GM19193 (cell line): ENCODE results near the gene SYNPO2.

Experiments
- POLR2A ChIP-seq: IDR thresholded peaks from 4 replicates; pipeline ENCODE4 v1.6.1; 2011; ENCODE audit not compliant: insufficient read depth, insufficient read length; ENCODE audit errors: extremely low read depth

Gene SYNPO2

DNA sequence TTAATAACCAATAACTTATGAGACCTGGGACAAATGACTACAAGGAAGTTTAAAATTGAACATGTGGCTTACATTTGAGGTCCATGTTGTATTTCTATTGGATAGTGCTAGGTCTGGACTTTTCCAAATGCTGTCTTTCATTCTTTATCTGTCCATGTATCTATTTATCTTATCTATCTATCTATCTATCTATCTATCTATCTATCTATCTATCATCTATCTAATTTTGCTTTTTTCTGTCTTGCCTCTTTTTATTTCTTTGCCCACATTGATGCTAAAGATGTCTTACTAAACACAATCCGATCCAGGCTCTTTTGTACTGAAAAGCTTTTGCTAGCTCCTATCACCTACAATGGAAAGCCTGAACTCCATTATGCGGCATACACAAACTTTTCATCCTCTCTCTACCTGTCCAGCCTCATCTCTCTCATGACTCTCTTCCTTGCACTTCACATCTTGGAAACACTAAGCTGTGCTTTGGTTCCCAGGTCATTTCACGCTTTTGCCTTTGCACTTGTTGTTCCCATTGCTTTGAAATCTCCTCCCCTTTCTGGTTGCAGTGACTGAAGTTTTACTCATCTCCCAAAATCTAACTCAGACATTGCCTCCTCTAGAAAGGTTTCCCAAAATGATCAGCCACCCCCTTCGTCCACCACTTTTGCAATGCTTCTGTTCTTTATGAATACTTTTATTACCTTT lies 107.2 kb downstream of the SYNPO2 start:
- no peak for TF ChIP-seq POLR2A

DNA sequence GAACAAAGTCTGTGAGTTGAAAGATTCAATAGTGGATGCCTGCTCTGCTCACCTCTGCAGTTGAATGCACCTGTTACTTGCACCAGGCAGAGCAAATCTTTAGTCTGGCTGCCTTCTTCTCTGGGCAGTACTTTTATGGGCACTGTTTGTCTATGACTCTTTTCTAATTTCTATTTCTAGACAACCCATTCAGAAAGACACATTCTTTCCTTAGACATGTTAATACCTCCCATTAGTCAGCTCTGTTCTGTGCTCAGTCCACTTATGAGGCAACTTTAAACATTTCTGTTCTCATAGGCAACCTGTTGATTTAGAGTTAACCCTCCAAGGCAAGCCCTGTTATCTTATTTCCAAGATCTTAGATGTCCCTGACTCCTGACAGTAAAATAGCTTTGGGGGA lies 108.9 kb downstream of the SYNPO2 start:
- no peak for TF ChIP-seq POLR2A

DNA sequence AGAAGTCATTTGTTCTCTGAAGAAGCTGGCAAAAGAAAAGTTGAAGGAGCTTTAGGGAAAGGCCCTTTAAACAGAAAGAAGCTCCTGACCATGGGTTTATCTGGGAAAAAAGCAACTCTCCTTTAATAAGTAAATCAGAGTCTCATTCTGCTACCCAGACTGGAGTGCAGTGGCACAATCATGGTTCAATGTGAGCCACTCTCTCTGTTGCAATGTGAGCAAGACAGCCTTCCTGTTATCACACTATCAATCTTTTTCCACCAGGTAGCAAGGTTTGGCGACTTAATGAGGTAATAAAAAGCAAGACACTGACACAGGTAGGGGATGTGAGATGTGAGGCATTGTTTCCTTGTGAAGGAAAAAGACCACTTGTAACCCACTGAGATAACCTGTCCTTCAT lies 111.3 kb downstream of the SYNPO2 start:
- no peak for TF ChIP-seq POLR2A

DNA sequence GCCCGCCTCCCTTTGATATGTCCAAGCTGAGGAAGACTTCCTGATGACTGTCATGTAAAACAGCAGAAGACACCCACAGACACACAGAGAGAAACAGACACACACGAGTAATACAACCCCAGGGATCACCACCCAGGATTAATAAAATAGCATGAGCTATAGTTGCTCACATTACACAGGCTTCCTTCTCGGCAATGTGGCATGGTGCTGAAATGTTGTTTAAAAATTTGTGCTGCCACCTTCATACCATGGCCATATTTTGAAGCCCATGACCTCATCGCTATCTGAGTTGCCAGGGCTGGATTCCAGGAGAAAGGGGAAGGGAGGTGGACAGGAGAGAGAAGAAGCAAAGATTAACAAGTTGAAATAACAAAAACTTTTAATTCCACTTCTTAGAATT lies 111.7 kb downstream of the SYNPO2 start:
- no peak for TF ChIP-seq POLR2A

DNA sequence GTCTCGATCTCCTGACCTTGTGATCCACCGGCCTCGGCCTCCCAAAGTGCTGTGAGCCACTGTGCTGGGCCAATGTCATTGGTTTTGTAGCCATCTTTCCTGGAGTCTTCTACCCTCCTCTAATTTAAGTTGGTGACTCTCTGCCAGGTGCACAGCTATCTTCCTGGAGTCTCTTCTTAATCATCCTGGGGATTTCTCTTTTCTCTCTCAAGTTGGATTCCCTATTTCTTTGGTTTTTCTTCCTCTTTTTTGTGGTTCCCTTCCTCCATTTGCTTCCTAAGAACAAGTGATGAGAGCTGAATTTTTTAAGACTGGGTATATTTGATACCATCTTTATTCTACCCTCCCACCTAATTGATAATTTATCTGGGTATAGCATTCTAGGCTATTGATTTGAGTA lies 113.8 kb downstream of the SYNPO2 start:
- TF ChIP-seq POLR2A, result no peak

DNA sequence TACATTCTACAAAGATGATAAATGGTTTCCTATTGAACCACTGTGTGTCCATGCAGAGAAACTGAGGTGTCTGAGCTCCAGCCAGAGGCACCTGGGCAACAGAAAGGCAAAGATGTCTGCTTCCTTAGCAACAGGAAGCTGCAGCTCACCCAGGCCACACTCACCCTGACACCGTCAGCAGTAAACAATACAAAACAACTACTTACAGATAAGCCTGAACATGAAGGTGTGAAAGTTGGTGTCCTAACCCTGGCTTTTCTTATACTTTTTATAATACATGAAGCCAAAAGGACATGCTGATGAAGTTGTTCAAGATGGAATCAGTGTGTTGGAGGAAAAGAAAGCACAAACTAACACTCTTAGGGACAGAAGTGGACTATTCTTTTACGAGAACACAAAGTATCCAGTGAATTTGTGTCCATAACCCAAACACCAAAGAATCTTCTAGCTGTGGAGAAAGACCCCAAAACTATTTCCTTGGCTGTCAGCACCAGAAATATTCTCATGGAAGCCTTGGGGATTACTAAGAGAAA lies 117.3 kb downstream of the SYNPO2 start:
- TF ChIP-seq POLR2A, result no peak

DNA sequence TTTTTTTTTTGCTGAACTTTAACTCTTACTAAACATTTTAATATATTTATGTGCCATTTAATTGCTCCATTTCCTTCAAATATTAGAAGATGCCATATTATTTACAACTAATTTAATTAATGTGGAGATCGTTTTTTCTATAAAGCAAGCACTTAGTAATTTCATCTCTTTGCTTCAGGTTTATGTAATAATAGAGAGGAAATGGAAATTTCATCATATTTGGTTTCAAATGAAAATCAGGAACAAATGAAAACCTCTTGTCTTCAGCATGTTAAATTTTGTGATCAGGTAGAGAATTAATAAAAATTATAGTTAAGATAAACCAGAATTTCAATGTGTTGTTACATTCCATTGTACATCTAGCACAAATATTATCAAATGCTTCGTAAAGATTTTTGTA lies 120.1 kb downstream of the SYNPO2 start:
- TF ChIP-seq POLR2A, result no peak

DNA sequence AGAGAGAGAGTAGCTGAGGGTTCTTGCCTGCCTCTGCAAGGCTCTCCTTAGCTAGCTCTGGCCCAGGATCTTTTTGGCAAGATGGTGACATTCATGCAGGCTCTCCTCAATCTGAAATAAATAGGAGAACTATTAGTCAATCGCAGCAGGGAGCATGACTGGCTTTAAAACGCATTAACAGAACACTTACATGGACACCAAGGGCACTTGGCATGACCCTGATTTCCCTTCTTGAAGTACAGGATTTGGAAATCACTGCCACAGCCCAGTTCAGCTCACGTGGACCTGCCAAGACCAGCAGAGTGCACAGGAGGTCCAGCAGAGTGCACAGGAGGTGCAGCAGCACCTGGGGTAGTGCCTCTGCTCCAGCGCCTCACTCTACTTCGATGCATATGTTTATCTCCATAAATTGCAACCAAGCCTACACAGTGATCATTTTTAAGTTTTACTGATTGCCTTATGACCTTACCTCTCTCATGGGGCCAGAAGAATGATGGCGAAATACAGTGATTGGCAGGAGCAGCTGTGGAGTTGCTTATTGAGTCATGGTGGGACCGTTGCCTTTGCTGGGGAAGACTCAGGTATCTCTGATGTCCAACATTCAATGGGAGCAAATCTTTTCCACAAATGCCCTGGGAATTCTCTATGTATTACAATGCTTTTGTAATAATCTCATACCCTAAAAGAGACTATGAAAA lies 122.4 kb downstream of the SYNPO2 start:
- no peak for TF ChIP-seq POLR2A

DNA sequence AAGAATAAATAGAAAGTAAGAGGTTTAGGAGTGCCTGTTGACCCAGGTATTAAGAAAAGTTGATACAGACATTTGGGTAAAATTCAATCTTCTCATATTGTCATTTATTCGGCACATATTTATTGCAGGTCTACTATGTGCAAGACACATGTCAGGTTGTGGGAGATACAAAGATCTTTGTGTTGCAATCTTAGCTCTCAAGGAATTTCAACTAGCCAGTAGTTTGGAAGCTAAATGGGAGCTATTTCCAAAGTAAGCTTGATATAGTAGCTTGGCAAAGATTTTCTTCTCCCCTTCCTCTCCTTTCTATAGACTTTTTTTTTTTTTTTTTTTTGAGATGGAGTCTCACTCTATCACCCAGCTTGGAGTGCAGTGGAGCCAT lies 122.9 kb downstream of the SYNPO2 start:
- TF ChIP-seq POLR2A, result no peak

DNA sequence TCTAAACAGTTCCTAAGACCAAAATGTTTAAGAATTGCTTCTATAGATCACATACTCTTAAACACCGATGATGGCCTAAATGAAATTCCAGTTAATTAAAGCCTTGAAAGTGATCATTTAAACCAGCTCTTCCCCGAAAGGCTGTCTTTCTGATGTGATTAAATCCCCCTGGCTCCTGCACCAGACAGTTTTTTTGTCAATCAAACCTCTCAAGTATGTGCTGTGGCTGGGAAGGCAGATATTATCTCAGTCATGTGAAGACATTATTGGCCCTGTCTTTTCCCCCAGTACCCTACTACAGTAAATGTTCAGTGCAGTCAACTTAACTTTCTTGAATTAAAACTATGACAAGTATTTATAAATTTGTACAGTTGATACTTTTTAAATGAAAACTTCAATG lies 126.0 kb downstream of the SYNPO2 start:
- no peak for TF ChIP-seq POLR2A

DNA sequence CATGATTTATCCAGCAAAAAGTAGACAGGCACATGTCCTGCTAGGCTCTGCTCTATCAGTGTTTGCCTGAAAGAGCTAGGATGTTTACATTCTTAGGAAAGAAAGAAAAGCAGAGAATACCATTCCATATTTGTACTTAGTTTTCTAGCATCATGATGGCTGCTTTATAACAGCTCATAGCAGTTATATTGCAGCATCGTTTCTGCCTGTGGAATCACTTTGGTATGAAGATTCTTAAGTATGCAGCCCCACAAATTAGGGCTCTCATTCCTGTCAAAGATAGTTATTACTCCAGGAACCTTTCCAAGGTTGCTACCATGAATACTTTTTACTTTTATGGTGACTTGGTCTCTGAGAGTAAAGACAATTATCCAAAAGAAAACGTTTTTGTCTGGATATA lies 128.0 kb downstream of the SYNPO2 start:
- TF ChIP-seq POLR2A, result no peak

DNA sequence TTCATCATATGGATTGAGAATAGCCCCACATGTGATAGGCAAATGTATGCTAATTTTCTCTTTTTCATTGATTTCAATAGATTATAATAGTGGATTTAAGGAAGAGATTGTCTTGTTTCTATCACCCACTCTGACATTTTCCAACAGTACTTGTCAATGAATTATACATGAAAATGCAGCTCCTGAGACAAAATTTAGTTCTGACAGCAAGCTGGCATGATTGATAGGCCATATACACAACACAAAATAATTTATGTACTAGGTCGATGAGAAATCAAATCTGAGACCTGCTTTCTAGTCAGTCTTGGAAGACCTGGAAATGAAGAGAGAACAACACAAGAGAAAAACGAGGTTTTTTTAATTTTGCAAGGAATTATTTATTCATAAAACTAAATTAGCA lies 129.0 kb downstream of the SYNPO2 start:
- TF ChIP-seq POLR2A, result no peak

DNA sequence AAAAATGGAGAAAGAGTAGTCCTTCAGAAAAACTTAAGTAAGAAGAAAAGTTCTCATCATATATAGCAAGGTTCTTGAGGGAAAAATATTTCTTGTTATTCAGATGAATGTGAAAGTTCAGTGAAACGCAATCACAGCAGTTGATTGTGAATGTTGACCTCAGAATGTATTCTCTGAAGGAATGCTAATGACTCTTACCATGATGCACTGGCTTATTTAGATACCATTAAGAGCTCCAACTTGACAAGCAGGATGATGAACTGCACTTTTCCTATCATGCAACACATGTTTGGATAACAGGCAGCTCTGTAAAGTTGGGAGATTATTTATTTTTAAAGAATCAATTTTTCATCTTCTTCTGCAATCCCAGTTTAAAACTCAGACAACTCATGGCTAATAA lies 131.5 kb downstream of the SYNPO2 start:
- TF ChIP-seq POLR2A, result no peak

DNA sequence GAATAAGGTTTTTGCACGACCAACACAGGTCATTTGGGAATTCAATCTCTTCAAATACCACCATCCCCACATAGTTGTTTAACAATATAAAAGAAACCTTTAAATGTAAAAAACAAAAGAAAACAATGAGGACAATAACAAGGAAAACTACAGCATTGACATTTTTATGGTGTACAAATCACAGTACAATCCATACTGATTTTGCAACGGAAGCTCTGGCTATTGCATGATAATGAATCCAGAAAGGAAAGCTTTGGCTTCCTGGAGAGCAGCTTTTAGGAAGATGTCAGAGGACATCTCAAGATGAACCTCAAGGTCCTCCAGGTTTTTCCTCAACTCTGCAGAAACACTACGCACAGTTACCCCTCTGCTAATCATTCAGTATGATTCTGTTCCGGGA lies 135.4 kb downstream of the SYNPO2 start:
- no peak for TF ChIP-seq POLR2A

DNA sequence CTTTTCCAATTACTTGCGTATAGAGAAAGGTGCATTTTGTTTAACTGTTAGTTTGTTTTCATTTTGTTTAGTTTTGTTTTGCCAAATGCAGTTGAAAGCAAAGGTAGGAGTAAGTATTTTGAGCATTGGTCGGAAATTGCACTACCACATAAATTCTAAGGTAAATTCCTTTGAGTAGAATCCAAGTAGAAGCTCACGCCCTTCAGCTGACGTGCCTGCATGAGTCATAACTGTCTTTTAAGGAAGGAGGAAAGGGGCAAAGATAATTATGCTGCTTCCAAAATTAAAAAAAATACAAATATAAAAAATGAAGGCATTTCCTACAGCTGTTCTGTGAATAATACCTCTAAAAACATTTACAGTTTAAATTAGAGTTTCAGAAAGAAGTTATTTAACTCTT lies 136.8 kb downstream of the SYNPO2 start:
- no peak for TF ChIP-seq POLR2A
